Inflammatory macrophage treated with lipopolysaccharide for 1 hour (primary cell): ENCODE measurements around the gene GDPD1.
"Not testable (repeated sequence)": the region's sequence is repeated elsewhere in the genome, so short reads cannot be mapped to it uniquely, and the experiment has no call there.

Experiments
- DNase-seq, 2 donors: peaks; one replicate each; pipeline ENCODE4 v3.0.0-alpha.2; 2020 to 2022

GDPD1 gene

DNA sequence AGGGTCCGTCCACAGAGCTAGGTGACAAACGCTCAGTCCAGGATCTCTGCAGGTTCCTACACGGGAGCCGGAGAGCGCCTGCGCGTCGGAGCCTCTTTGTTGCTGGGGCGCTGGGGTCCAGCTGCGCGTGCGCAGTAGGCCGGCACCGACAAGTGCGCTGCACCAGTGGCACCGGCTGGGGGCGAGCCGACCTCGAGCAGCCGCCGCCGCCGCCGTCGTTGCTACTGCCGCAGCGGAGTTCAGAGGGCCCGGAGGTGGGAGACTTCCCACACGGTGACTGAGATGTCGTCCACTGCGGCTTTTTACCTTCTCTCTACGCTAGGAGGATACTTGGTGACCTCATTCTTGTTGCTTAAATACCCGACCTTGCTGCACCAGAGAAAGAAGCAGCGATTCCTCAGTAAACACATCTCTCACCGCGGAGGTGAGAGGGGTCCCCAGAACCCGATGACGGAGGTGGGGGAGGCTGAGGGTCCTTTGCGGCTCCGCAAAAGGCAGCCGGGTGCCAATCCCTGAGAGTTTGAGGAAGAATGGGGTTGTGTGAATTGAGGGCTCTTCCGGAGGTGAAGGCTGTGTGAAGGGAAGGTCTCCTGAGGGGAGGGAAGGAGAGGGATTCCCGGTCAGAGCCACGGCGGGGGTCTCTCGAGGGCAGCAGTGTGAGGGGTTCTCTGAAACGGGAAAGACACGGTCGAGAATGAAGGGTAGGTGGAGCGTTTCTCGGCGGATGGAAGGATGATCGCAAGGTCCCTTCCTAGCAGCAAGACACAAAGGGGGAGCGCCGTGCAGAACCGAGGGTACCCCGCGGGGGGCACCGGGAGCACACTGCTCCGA lies at the start of gene GDPD1:
GDPD1 (plus strand) TSS at position 184 of the 831 bp plus-strand sequence; CDS start at position 283, 99 bp downstream.
- DNase-seq: peak; percentile 90 to 96

DNA sequence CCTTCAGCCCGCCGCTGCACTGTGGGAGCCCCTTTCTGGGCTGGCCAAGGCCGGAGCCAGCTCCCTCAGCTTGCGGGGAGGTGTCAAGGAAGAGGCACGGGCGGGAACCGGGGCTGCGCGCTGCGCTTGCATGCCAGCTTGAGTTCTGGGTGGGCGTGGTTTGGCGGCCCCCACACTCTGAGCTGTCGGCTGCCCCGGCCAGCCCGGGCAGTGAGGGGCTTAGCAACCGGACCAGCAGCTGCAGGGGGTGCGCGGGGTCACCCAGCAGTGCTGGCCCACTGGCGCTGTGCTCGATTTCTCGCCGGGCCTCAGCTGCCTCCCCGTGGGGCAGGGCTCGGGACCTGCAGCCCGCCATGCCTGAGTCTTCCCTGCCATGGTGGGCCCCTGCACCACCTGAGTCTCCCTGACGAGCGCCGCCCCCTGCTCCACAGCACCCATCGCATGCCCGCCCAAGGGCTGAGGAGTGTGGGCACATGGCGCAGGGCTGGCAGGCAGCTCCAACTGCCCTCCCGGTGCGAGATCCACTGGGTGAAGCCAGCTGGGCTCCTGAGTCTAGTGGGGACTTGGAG lies 47.8 kb upstream of the GDPD1 start:
- no peak for DNase-seq

DNA sequence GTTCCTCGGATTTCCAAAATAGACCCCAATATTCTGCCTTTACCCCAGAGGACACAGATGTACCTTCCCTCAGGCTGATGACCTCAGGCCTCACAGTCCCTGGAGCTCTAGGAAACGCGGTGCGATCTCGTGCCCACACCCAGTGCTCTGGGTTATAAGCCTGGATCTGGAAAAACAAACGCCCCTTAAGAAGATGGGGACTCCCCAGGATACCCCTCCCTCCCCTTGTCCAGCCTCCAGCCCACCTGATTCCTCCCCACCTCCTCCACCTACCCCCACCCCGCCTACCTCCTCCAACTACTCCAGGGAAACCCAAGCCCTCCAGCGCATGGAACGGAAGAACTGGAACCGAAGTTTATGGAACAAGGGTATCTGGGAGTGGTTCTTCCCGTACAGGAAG lies 45.6 kb upstream of the GDPD1 start:
- DNase-seq: no peak

DNA sequence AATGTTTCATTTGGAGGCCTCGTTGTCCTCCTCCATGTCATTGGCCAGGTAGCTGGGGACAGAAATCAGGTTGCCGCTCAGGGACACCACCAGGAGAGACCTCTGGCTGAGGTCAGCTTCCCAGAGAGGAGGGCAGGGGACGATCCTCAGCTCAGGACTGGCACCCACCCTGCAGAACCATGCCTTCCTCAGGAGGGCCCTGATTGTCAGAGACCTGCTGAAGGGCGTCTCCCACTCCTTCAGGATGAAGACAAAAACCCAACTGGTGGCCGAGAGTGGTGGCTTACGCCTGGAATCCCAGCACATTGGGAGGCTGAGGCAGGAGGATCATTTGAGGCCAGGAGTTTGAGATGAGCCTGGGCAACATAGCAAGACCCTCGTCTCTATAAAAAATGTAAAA lies 45.2 kb upstream of the GDPD1 start:
- no peak for DNase-seq

DNA sequence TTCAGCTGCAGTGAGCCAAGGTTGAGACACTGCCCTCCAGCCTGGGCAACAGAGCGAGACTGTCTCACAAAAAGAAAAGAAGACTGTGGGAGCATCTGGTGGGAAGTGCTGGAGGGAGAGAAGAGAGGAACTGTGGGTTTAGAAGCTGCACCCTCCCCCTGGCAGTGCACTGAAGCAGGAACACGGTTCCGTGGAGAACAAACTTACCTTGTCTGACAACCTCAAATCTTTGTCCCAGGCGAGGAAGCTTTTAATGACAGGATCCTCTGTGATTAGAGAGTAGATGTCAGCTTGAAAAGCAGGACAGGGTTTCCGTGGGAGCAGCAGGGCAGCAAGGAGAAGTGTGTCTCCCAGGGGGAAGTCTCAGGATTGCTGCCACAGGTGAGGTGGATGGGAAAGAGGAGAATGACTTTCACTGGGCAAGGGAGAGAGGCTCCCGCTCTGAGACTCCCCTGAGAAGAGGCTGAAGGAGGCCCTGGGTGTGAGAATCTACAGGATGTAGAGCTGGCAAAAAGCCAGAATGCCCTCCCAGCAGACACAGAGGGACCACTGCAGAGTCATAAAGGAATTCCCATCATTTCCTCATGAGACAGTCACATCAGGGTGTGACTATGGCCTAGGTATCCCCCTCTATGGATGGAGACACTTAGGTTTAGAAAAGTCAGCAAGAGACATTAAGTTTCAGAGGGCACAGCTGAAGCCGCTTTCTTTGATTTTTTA lies 41.9 kb upstream of the GDPD1 start:
- no peak for DNase-seq

DNA sequence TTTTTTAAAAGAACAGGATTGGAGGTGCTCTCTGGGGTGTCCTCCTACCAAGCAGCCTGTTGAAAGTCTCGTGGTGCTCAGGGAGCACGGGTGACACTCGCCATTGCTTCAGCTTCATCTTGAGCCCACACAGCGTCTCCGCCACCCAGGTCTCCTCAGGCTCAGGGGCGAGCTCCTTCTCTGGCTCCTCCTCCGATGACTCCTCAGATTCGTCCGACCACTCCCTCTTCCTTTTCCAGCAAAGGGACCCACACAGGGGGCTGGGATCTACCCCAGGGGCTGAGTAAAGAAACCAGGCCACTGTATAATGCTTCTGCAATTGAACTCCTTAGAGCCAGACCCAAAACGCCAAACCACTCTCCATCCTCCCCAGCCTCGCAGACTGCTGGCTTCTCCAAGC lies 40.7 kb upstream of the GDPD1 start:
- not testable (repeated sequence) for DNase-seq

DNA sequence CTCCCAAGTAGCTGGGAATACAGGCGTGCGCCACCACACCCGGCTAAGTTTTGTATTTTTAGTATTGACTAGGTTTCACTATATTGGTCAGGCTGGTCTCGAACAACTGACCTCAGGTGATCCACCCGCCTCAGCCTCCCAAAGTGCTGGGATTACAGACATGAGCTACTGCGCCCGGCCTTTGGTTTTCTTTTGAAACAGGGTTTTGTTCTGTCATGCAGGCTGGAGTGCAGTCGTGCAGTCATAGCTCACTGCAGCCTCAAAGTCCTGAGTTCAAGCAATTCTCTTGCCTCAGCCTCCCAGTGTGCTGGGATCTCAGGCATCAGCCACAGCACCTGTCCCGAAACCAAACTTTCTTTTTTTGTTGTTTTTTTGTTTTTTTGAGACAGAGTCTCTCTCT lies 39.7 kb upstream of the GDPD1 start:
- DNase-seq: no peak

DNA sequence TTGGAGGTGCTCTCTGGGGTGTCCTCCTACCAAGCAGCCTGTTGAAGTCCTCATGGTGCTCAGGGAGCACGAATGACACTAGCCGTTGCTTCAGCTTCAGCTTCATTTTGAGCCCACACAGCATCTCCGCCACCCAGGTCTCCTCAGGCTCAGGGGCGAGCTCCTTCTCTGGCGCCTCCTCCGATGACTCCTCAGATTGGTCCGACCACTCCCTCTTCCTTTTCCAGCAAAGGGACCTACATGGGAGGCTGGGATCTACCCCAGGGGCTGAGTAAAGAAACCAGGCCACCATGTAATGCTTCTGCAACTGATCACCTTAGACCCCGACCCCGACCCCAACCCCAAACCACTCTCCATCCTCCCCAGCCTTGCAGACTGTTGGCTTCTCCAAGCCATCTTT lies 38.8 kb upstream of the GDPD1 start:
- no peak for DNase-seq

DNA sequence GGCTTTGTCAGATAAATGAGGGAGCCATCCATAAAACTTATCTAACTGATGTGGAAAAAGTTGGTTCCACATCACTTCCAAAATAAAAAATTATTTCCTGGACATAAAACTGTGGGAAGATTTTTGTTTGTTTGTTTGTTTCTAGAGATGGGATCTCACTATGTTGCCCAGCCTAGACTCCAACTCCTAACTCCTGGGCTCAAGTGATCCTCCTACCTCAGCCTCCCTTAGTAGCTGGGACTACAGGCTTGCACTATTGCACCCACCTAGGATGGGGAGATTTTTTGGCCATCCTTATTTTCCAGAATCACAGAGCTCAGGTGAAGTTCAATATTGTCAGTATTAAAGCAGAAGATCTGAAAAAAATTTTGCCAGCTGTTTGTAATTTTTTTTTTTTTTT lies 34.3 kb upstream of the GDPD1 start:
- no peak for DNase-seq

DNA sequence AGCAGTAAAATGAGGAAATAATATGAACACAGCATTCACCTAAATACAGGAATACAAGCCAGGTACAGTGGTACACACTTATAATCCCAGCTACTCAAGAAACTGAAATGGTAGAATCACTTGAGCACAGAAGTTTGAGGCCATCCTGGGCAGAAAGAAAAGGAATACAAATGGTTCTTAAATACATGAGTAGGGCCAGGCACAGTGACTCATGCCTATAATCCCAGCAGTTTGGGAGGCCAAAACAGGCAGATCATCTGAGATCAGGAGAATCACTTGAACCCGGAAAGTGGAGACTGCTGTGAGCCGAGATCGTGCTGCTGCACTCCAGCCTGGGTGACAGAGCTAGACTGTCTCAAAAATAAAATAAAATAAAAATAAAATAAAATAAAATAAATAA lies 33.5 kb upstream of the GDPD1 start:
- no peak for DNase-seq

DNA sequence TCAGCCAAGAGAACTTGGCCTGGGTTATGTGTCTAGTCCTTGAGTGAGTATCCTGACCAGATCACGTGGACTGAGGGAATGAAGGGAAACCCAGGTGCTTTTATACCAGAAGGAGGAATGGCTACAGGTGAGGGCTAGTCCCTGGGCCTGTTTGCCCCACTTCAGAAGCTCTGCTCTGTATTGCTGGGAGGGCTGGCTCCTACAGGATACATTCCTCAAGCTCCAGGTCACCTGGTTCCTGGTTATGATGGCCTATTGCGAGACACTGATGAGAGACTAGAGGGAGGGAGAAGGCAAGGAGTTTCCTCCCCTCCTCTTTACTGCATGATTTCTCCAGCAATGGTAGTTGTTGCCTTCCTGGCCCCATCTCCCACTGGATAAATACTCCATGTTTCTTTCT lies 29.5 kb upstream of the GDPD1 start:
- DNase-seq: no peak

DNA sequence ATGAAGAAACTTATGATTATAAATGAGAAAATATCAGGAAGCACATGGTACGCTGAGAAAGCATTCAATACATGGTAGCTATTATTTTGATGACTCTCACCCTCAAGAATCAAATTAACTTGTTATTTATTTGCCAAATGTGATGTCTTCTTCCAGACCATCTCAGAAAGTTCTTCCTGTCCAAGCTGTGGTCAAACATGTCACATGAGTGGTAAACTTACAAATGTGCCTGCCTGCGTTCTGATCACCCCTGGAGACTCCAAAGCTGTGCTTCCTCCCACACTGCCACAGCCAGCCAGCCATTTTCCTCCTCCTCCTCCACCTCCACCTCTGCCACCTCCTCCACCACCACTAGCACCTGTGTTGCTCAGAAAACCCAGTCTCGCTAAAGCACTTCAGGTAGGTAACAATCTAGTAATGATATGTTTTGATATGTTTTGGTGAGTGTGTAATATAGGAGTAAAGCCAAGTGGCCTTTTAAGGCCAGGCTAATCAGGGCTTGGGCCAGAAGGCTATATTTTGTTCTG lies 26.9 kb upstream of the GDPD1 start:
- DNase-seq: no peak

DNA sequence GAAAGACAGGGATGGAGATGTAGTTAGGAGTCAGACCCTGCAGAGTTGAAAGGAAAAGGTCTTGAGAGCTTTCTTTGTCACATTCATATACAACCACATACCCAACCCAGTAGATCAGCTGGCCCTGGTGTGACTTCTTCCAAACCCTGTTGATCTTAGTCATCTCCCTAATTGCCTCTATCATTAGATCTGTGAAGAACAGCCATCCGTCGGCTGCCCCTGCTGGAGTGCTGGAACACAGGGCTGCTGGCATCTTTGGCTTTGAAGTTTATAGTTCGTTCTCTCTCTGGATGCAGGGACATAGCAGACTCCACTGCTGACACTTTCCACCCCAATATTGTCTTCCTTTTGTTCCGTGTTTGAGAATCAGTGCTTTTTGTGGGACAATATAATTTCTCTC lies 20.9 kb upstream of the GDPD1 start:
- no peak for DNase-seq

DNA sequence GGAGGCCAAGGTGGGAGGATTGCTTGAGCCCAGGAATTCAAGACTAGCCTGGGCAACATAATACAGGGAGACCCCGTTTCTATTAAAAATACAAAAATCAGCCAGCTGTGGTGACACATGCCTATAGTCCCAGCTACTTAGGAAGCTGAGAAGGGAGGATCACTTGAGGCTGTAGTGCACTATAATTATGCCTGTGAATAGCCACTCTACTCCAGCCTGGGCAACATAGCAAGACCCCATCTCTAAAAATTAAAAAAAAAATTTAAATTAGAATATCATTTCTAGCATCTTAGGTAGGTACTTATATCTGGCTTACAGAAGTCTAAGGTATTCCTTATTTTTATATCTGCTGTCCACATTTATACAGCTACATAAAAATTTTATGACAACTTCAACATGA lies 18.0 kb upstream of the GDPD1 start:
- no peak for DNase-seq

DNA sequence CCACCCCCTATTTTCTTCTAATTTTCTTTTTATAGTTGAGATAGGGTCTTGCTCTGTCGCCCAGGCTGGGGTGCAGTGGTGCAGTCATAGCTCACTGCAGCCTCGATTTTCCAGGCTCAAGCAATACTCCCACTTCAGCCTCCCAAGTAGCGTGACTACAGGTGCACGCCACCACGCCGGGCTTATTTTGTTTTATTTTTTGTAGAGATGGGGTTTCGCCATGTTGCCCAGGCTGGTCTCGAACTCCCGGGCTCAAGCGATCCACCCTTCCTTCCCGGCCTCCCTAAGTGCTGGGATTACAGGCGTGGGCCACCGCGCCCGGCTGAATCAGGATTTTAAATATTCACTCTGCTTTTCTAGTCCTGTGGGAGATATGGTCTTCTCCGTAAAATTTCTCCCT lies 941 bp upstream of the GDPD1 start:
- DNase-seq: no peak

DNA sequence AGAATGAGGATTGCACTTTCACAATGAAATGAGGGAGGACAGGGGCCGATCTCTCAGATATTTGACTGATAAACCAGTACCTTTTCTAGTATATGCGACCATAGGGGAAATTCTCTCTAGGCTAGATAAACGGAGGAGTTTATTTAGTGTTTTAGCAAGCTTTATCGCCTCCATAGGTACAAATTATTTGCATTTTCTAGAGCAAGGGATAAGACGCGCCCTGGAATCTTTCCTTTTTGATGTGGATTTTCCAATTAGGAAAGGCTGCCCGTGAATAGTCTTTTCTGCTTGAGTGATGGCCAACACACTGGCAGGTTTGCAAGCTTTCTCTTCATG lies 351 bp upstream of the GDPD1 start:
- peak in 1 of 2 donors; percentile 1 for DNase-seq

DNA sequence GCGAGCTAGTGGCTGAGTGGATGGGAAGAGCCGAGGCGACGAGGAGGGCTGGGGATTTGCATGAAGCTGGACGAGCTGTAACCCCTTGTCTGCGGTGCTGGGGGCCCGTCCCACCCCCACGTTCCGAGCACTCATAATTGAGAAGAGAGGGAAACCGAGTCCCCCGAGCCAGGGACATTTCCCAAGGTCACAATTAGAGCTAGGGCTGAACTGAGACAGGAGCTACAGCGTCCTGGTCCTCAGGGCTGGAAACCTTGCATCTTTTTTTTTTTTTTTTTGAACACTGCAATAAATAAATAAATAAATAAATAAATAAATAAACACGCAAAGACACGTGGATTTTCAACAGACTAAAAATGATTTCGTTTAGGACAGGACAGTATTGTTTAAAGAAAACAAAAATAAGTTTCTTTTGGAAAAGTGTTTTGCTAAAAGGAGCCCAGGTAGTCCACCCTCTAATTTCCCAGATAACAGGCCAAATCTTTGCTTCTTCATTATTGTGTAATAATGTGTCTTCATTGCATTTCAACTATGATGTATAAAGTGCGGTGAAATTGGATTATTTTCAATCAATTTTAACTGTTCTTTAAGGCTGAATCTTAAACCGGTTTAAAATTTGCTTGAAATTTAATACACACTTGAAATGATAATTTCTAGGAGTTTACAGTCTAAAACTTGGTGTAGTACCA lies 992 bp downstream of the GDPD1 start:
- DNase-seq: peak in 1 of 2 donors; percentile 1

DNA sequence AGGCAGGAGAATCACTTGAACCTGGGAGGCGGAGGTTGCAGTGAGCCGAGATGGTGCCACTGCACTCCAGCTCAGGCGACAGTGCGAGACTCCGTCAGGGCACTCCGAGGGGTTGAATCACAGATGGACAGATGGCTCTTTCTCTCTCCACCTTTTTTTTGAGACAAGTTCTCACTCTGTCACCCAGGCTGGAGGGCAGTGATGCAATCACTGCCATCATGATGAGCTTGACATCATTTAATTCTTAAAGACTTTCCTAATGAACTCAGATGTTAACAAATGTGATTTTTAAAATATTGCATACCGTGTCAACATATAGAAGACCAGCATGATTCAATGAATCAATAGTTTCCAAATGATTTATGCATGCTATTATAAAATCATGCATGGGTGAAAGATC lies 3.5 kb downstream of the GDPD1 start:
- no peak for DNase-seq

DNA sequence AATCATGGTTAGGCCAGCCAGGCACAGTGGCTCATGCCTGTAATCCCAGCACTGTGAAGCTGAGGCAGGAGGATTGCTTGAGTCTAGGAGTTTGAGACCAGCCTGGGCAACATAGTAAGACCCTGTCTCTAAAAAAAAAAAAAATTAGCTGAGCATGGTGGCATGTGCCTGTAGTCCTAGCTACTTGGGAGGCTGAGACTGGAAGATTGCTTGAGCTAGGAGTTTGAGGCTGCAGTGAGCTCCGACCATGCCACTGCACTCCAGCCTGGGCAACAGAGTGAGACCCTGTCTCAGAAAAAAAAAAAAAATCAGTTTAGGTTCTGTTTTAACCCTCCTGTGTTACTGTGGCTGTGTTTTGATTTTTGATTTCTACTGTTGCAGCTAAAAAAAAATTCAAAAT lies 8.3 kb downstream of the GDPD1 start:
- not testable (repeated sequence) for DNase-seq

DNA sequence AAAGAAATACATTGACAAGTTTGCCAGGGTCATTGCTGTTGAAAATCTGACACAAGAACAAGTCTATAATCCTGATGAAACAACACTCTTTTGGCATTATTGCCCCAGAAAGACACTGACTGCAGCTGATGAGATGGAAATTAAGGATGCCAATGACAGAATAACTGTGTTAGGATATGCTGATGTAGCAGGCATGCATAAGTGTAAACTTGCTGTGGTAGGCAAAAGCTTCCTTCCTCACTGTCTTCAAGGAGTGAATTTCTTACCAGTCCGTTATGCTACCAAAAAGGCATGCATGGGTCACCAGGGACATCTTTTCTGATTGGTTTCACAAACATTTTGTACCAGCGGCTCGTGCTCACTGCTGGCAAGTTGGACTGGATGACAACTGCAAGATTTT lies 10.5 kb downstream of the GDPD1 start:
- DNase-seq: no peak

DNA sequence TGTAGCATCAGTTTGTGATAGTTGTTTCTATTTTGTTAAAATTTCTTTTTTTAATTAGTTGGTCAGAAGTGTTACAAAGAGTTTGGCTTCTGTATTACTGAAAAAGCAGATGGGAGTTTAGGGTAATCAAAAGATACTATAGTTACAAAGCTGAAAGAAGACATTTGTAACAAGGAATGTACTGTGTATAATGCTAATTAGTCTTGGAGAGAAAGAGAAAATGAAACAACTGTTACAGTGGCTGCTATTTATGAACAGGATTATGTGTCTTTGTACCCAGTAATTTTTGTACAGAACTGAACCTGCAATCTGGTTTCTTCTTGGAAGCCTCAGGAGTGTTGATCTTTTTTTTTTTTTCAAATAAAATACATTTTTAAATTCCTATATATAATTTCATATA lies 14.3 kb downstream of the GDPD1 start:
- no peak for DNase-seq

DNA sequence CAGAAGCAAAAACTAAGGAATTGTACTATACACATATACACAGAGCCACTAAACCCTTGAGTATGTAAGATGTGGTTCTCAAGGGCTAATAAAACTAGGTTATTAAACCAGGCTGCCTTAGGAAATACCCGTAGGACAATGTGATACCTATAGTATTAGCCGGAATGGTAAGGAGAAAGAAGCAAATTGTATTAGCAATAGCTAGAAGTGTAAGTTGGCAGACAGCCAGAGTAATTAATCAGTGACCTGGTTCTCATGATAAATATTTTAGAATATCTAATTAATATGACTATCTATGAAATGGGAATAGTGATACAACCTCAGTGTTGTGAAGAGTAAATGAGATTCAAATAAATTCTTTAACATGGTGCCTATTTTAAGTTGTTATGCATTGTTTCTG lies 18.6 kb downstream of the GDPD1 start:
- no peak for DNase-seq

DNA sequence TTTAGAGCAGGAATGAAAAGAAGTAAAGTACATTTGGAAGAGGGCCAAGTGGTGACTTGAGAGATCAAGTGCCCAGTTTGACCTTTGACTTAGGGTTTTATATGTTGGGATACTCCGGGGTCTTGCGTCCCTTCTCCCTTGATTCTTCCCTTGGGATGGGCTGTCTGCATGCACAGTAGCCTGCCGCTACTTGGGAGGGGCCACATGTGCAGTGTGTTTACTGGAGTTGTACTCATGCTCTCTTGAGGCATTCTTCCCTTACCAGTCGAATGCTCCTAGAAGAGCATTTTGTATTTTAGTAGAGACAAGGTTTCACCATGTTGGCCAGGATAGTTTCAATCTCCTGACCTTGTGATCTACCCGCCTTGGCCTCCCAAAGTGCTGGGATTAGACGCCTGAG lies 23.8 kb downstream of the GDPD1 start:
- DNase-seq: no peak
